H1 (cell line): Measurements from ENCODE around the gene GALNT2. TPM values are rescaled to one million over a fixed set of nuclear protein-coding genes. Genes with fewer than 3 reads are reported as not detected.

ENCODE experiments used
- CTCF ChIA-PET: fragments of 300-600 bp; sonication (Branson Sonifier 250); formaldehyde crosslinking; loops from one replicate; lab custom pipeline; 2021; ENCODE audit not compliant: partially characterized antibody; lab: Charles Lee
- POLR2A ChIA-PET: fragments of 300-600 bp; sonication (Branson Sonifier 250); formaldehyde crosslinking; loops from one replicate; lab custom pipeline; 2021; ENCODE audit warnings: inconsistent platforms; ENCODE audit not compliant: partially characterized antibody; lab: Charles Lee
- DNase-seq, 2 experiments: peaks; one replicate each; pipeline versions ENCODE4 v3.0.0 to v3.0.0-alpha.2; 2010 to 2022; ENCODE audit warnings: low spot score in 2 of 2, low read depth in 1 of 2, mixed read lengths in 1 of 2
- FAIRE-seq: peaks from 2 replicates; lab custom pipeline; 2011; peaks lifted over from hg19 to GRCh38; lab: Jason Lieb, UNC
- H2AFZ ChIP-seq: 2 replicates; pipeline ENCODE4 v1.8.1; 2012; ENCODE audit warnings: low read length, inconsistent platforms
- H2AK5ac ChIP-seq: 2 replicates; pipeline ENCODE4 v1.6.1; 2013; ENCODE audit warnings: low read depth, low read length
- H2BK120ac ChIP-seq: replicated peaks from 2 replicates; pipeline ENCODE3; 2013; ENCODE audit warnings: low read depth, low read length, inconsistent platforms
- H2BK12ac ChIP-seq: 2 replicates; pipeline ENCODE4 v1.6.1; 2013; ENCODE audit warnings: low read depth, low read length
- H2BK15ac ChIP-seq: 2 replicates; pipeline ENCODE4 v1.6.1; 2013; ENCODE audit warnings: low read length
- H2BK20ac ChIP-seq: 2 replicates; pipeline ENCODE4 v1.6.1; 2013; ENCODE audit warnings: low read length
- H2BK5ac ChIP-seq: 2 replicates; pipeline ENCODE4 v1.6.1; 2013; ENCODE audit warnings: low read depth, low read length
- H3K14ac ChIP-seq: 2 replicates; pipeline ENCODE4 v1.6.1; 2013; ENCODE audit warnings: inconsistent platforms; ENCODE audit not compliant: insufficient read length
- H3K18ac ChIP-seq: 2 replicates; pipeline ENCODE4 v1.6.1; 2013; ENCODE audit warnings: low read length; ENCODE audit errors: extremely low read depth
- H3K23ac ChIP-seq: 2 replicates; pipeline ENCODE4 v1.6.1; 2013; ENCODE audit warnings: inconsistent platforms; ENCODE audit not compliant: insufficient read length
- H3K23me2 ChIP-seq: 2 replicates; pipeline ENCODE4 v1.6.1; 2013; ENCODE audit warnings: low read depth, low read length
- H3K27ac ChIP-seq: 2 replicates; pipeline ENCODE4 v1.6.1; 2011; ENCODE audit warnings: low read depth, low read length, inconsistent platforms
- H3K27me3 ChIP-seq, 4 experiments: replicated peaks in 1 of 4; 1 replicate in 1 of 4; 2 replicates in 3 of 4; pipeline versions ENCODE4 v1.6.1 to v1.8.1; 2011 to 2013; ENCODE audit warnings: low read length in 3 of 4, mild to moderate bottlenecking in 3 of 4, inconsistent platforms in 2 of 4, mixed read lengths in 2 of 4, moderate library complexity in 1 of 4; ENCODE audit not compliant: control insufficient read depth in 3 of 4, insufficient read depth in 3 of 4; ENCODE audit errors: extremely low read depth in 1 of 4
- H3K36me3 ChIP-seq, 4 experiments: 2 replicates each; pipeline versions ENCODE4 v1.6.1 to v1.8.1; 2011 to 2013; ENCODE audit warnings: mild to moderate bottlenecking in 4 of 4, low read length in 3 of 4, moderate library complexity in 2 of 4, control low read depth in 1 of 4, inconsistent platforms in 1 of 4; ENCODE audit not compliant: insufficient read depth in 4 of 4, control insufficient read depth in 2 of 4
- H3K4ac ChIP-seq: replicated peaks from 2 replicates; pipeline ENCODE3; 2013; ENCODE audit warnings: low read length, low read depth, mixed read lengths, inconsistent platforms; ENCODE audit not compliant: insufficient read length
- H3K4me1 ChIP-seq, 4 experiments: replicated peaks in 1 of 4; 1 replicate in 1 of 4; 2 replicates in 3 of 4; pipeline versions ENCODE4 v1.6.1 to v1.8.1; 2011 to 2013; ENCODE audit warnings: low read length in 3 of 4, inconsistent platforms in 2 of 4, mixed read lengths in 1 of 4; ENCODE audit not compliant: insufficient read depth in 4 of 4, control insufficient read depth in 3 of 4
- H3K4me2 ChIP-seq, 2 experiments: 2 replicates each; pipeline versions ENCODE4 v1.6.1 to v1.8.1; 2011 to 2013; ENCODE audit warnings: low read depth in 2 of 2, low read length in 2 of 2, control low read depth in 1 of 2, inconsistent platforms in 1 of 2, mild to moderate bottlenecking in 1 of 2; ENCODE audit not compliant: insufficient read depth in 1 of 2
- H3K4me3 ChIP-seq, 4 experiments: fragments of 200-600, 300-600 bp in 1 of 4; sonication (generic), shearing (Covaris generic), sonication (Bioruptor Twin) in 1 of 4; 2 replicates each; pipeline versions ENCODE4 v1.5.1 to v1.8.1; 2011 to 2016; ENCODE audit warnings: low read length in 4 of 4, low read depth in 3 of 4, control low read depth in 2 of 4, inconsistent platforms in 2 of 4, mild to moderate bottlenecking in 2 of 4, mixed read lengths in 1 of 4, moderate library complexity in 1 of 4; ENCODE audit not compliant: insufficient read depth in 2 of 4; ENCODE audit errors: extremely low read depth in 1 of 4
- H3K56ac ChIP-seq: replicated peaks from 2 replicates; pipeline ENCODE3; 2013; ENCODE audit warnings: low read depth, mild to moderate bottlenecking, mixed read lengths, low read length, inconsistent platforms; ENCODE audit not compliant: insufficient read length
- H3K79me1 ChIP-seq: 2 replicates; pipeline ENCODE4 v1.6.1; 2013; ENCODE audit warnings: low read depth, low read length, control low read depth
- H3K79me2 ChIP-seq, 2 experiments: 2 replicates each; pipeline versions ENCODE4 v1.6.1 to v1.8.1; 2012 to 2013; ENCODE audit warnings: low read length in 2 of 2, mild to moderate bottlenecking in 2 of 2, inconsistent platforms in 1 of 2; ENCODE audit not compliant: insufficient read depth in 2 of 2, control insufficient read depth in 1 of 2
- H3K9ac ChIP-seq, 4 experiments: replicated peaks in 1 of 4; 1 replicate in 1 of 4; 2 replicates in 3 of 4; pipeline versions ENCODE4 v1.6.1 to v1.8.1; 2011 to 2013; ENCODE audit warnings: low read depth in 3 of 4, low read length in 3 of 4, control low read depth in 2 of 4, mild to moderate bottlenecking in 2 of 4, moderate library complexity in 2 of 4, inconsistent platforms in 1 of 4; ENCODE audit errors: extremely low read depth in 1 of 4
- H3K9me3 ChIP-seq, 2 experiments: 2 replicates each; pipeline versions ENCODE4 v1.6.1 to v1.8.1; 2012 to 2013; ENCODE audit warnings: mild to moderate bottlenecking in 2 of 2, moderate library complexity in 2 of 2, control low read depth in 1 of 2, inconsistent platforms in 1 of 2, low read depth in 1 of 2, low read length in 1 of 2, mixed read lengths in 1 of 2; ENCODE audit not compliant: insufficient read depth in 2 of 2
- H4K20me1 ChIP-seq, 2 experiments: replicated peaks in 1 of 2; 2 replicates each; pipeline versions ENCODE3 to v1.8.1; 2011 to 2013; ENCODE audit warnings: inconsistent platforms in 2 of 2, low read length in 2 of 2, mild to moderate bottlenecking in 1 of 2; ENCODE audit not compliant: insufficient read depth in 2 of 2, control insufficient read depth in 1 of 2
- H4K5ac ChIP-seq: 2 replicates; pipeline ENCODE4 v1.6.1; 2013; ENCODE audit warnings: low read length, low read depth, mixed read lengths, inconsistent platforms; ENCODE audit not compliant: insufficient read length
- H4K8ac ChIP-seq: 2 replicates; pipeline ENCODE4 v1.8.0; 2013; ENCODE audit warnings: mild to moderate bottlenecking, moderate library complexity, low read length, inconsistent platforms; ENCODE audit not compliant: insufficient read depth; ENCODE audit errors: extremely low read depth
- H4K91ac ChIP-seq: replicated peaks from 2 replicates; pipeline ENCODE3; 2013; ENCODE audit warnings: low read length, mixed read lengths, inconsistent platforms; ENCODE audit not compliant: insufficient read length
- CBX5 ChIP-seq: fragments of 300-800, 300-1000 bp; sonication (generic); IDR thresholded peaks from 2 replicates; pipeline ENCODE4 v1.7.1; 2016; ENCODE audit warnings: antibody characterized with exemption, low read length, low read depth
- CEBPB ChIP-seq: IDR thresholded peaks from 2 replicates; pipeline ENCODE4 v1.6.1; 2012; ENCODE audit warnings: low read depth, low read length
- FOSL1 ChIP-seq: IDR thresholded peaks from 2 replicates; pipeline ENCODE4 v1.6.1; 2011; ENCODE audit warnings: mild to moderate bottlenecking, low read depth, low read length, moderate library complexity; ENCODE audit not compliant: insufficient read depth
- NANOG ChIP-seq: IDR thresholded peaks from 2 replicates; pipeline ENCODE4 v1.6.1; 2011; ENCODE audit warnings: low read length, low read depth, mild to moderate bottlenecking, inconsistent platforms; ENCODE audit not compliant: insufficient read depth, poor library complexity, severe bottlenecking
- RFX5 ChIP-seq: IDR thresholded peaks from 2 replicates; pipeline ENCODE4 v1.6.1; 2011; ENCODE audit warnings: low read depth, low read length, improper control_type of control experiment, borderline replicate concordance
- SIX5 ChIP-seq: IDR thresholded peaks from 2 replicates; pipeline ENCODE4 v1.6.1; 2011; ENCODE audit warnings: mild to moderate bottlenecking, low read depth, low read length
- SP2 ChIP-seq: IDR thresholded peaks from 2 replicates; pipeline ENCODE4 v1.6.1; 2012; ENCODE audit warnings: mild to moderate bottlenecking, low read length, inconsistent platforms
- SUZ12 ChIP-seq: fragments of 200-600 bp; sonication (generic); IDR thresholded peaks from 2 replicates; pipeline ENCODE4 v1.6.1; 2012; ENCODE audit warnings: mild to moderate bottlenecking, inconsistent platforms, low read length, moderate library complexity, mixed read lengths
- TCF12 ChIP-seq: IDR thresholded peaks from 2 replicates; pipeline ENCODE4 v1.6.1; 2011; ENCODE audit warnings: low read depth, mild to moderate bottlenecking, low read length
- WGBS, 2 experiments: shearing (Covaris generic) in 1 of 2; methylation state at CpG; one replicate each; pipeline versions ENCODE4 v1.1.6 to v1.1.7; 2013 to 2015; ENCODE audit warnings: low lambda C conversion rate in 2 of 2, mixed read lengths in 2 of 2, inconsistent platforms in 1 of 2, low coverage in 1 of 2, missing lambda C conversion rate in 1 of 2; ENCODE audit not compliant: insufficient replicate concordance in 2 of 2, insufficient coverage in 1 of 2, insufficient read length in 1 of 2; ENCODE audit errors: extremely low coverage in 1 of 2, missing lambda C conversion rate in 1 of 2; 5-methylcytosine and 5-hydroxymethylcytosine counted together
- polyA plus RNA-seq, 7 experiments: library from polyadenylated mRNA; depleted of rRNA in 3 of 7; stranded (reverse) in 5 of 7; unstranded in 2 of 7; fragments of >200 nt in 5 of 7; fragments of 200-250 nt in 2 of 7; gene quantifications; 1 replicate in 5 of 7; 2 replicates in 1 of 7; 4 replicates in 1 of 7; pipeline versions ENCODE4 v1.2.1 to v1.2.3, GENCODE V29; 2011 to 2013; ENCODE audit warnings: missing spikeins in 2 of 7, mixed read lengths in 2 of 7
- total RNA-seq: library from RNA; stranded (reverse); fragmentation: NEBNext Ultra II Directional; extraction: Animal tissue kit (Norgen Biotek cat#: 25700); gene quantifications from 2 replicates; pipeline ENCODE4 v1.2.1, GENCODE V29; 2021
- TF ChIP-seq, protein P1 (sequence below): IDR thresholded peaks from 2 replicates; pipeline ENCODE4 v1.6.1; 2011; ENCODE audit warnings: low read length, improper control_type of control experiment

Gene GALNT2
- total and polyA plus RNA-seq, 2 of the 8 experiments (the other 6 are each of a cell fraction or from before 2014, with no cell fraction given): 34.5 to 75.3 TPM

DNA sequence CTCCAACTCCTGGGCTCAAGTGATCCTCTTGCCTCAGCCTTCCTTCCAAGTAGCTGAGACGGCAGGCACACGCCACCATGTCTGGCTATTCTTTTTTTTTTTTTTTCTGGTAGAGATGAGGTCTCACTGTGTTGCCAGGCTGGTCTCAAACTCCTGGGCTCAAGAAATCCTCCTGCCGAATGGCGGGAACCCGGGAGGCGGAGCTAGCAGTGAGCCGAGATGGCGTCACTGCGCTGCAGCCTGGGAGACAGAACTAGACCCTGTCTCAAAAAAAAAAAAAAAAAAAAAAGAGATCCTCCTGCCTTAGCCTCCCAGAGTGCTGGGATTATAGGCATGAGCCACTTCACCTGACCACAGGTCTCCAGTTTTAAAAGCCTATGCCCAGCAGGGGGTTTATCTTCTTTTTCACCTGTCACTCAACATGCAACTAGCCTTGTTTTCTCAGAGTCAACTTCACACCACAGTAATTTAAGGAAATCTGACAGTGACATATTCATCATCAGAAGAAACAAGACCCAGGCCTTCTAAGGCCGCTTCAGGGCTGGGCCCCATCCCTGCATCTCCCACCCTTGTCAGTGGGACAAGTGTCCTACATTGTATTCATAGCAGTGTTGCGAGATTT is 38.3 kb upstream of the GALNT2 start:
- no peaks in the 10 kb centered on the region for H3K79me2 ChIP-seq
- H3K18ac ChIP-seq: no peak overlapping the region
- H2BK12ac ChIP-seq: no peak overlapping the region
- no peak overlapping the region for H2BK5ac ChIP-seq
- H3K4ac ChIP-seq: no peak overlapping the region
- H3K23me2 ChIP-seq: no peaks in the 10 kb centered on the region
- FAIRE-seq: no peak
- no peak overlapping the region for H2AFZ ChIP-seq
- no peak overlapping the region for H2AK5ac ChIP-seq
- POLR2A ChIA-PET: interaction anchor here (0.6 kb wide), 1 partner anchor 26 kb away, joined by 3 read pairs; no protein-coding TSS in a partner anchor
- no peak overlapping the region for H3K14ac ChIP-seq
- H2BK20ac ChIP-seq: no peak overlapping the region
- H2BK15ac ChIP-seq: no peak overlapping the region
- TF ChIP-seq FOSL1: no peak
- TF ChIP-seq, protein P1, sequence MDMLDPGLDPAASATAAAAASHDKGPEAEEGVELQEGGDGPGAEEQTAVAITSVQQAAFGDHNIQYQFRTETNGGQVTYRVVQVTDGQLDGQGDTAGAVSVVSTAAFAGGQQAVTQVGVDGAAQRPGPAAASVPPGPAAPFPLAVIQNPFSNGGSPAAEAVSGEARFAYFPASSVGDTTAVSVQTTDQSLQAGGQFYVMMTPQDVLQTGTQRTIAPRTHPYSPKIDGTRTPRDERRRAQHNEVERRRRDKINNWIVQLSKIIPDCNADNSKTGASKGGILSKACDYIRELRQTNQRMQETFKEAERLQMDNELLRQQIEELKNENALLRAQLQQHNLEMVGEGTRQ: no peak
- no peak for TF ChIP-seq TCF12
- TF ChIP-seq CBX5: no peak
- no peak for TF ChIP-seq CEBPB
- no peak for TF ChIP-seq SIX5
- TF ChIP-seq SP2: no peak
- TF ChIP-seq SUZ12: no peak
- TF ChIP-seq RFX5: no peak
- no peak for TF ChIP-seq NANOG
- no peak overlapping the region for H3K4me3 ChIP-seq
- H4K91ac ChIP-seq: no peak overlapping the region
- H3K56ac ChIP-seq: no peak overlapping the region
- H3K36me3 ChIP-seq: no peaks in the 10 kb centered on the region
- no peak overlapping the region for H4K8ac ChIP-seq
- CTCF ChIA-PET: interaction anchor here (0.6 to 1.6 kb wide), 4 partner anchors 152 to 296 kb away, joined by 3 to 5 read pairs (median 3); no protein-coding TSS in a partner anchor
- H4K5ac ChIP-seq: no peak overlapping the region
- H3K4me1 ChIP-seq: peaks cover 0 to 7% (median 5%) of the 10 kb centered on the region in 4 experiments; a peak in 5 of 7 replicates
- no peaks in the 10 kb centered on the region for H3K9me3 ChIP-seq
- peaks cover 0 to 2% (median 0%) of the 10 kb centered on the region in 4 experiments; a peak in 2 of 7 replicates for H3K27me3 ChIP-seq
- no peak overlapping the region for H3K23ac ChIP-seq
- H3K9ac ChIP-seq: no peak overlapping the region
- no peak for DNase-seq
- no peaks in the 10 kb centered on the region for H4K20me1 ChIP-seq
- 93% methylated on average over 9 of the region's 11 CpGs; no CpG with 5 or more reads in 1 of the 2 experiments for WGBS, 2 experiments
- H2BK120ac ChIP-seq: no peak overlapping the region
- H3K4me2 ChIP-seq: no peak overlapping the region
- no peaks in the 10 kb centered on the region for H3K79me1 ChIP-seq
- no peak overlapping the region for H3K27ac ChIP-seq
